MM.1S (cell line): ENCODE results near the gene MCM7.

ENCODE experiments used
- DNase-seq: peaks from one replicate; pipeline ENCODE4 v3.0.0-alpha.2; 2015
- H2AFZ ChIP-seq: fragments of 300-600 bp; sonication (generic); 2 replicates; pipeline ENCODE4 v1.6.0; 2016; ENCODE audit warnings: antibody characterized with exemption, low read length
- H3F3A ChIP-seq: fragments of 300-600 bp; sonication (generic); 2 replicates; pipeline ENCODE4 v1.6.1; 2016; ENCODE audit warnings: mild to moderate bottlenecking, antibody characterized with exemption, low read length, moderate library complexity, mixed read lengths; ENCODE audit not compliant: insufficient read depth
- H3K27ac ChIP-seq: fragments of 300-600 bp; sonication (generic); 2 replicates; pipeline ENCODE4 v1.5.1; 2016; ENCODE audit warnings: mild to moderate bottlenecking, low read length
- H3K27me3 ChIP-seq: fragments of 300-600 bp; sonication (generic); replicated peaks from 2 replicates; pipeline ENCODE4 v1.6.0; 2016; ENCODE audit warnings: low read length; ENCODE audit not compliant: insufficient read depth
- H3K36me3 ChIP-seq: fragments of 300-600 bp; sonication (generic); replicated peaks from 2 replicates; pipeline ENCODE4 v1.6.1; 2016; ENCODE audit warnings: mild to moderate bottlenecking, low read length, mixed read lengths; ENCODE audit not compliant: insufficient read depth
- H3K4me1 ChIP-seq: fragments of 300-600 bp; sonication (generic); 2 replicates; pipeline ENCODE4 v1.6.1; 2016; ENCODE audit warnings: low read length, mixed read lengths
- H3K4me2 ChIP-seq: fragments of 300-600 bp; sonication (generic); 2 replicates; pipeline ENCODE4 v1.6.0; 2016; ENCODE audit warnings: low read depth, low read length
- H3K4me3 ChIP-seq: fragments of 300-600 bp; sonication (generic); 2 replicates; pipeline ENCODE4 v1.5.1; 2016; ENCODE audit warnings: low read length, mixed read lengths
- H3K79me2 ChIP-seq: fragments of 300-600 bp; sonication (generic); 2 replicates; pipeline ENCODE4 v1.6.1; 2016; ENCODE audit warnings: mixed run types, low read length, mixed read lengths
- H3K9ac ChIP-seq: fragments of 300-600 bp; sonication (generic); 2 replicates; pipeline ENCODE4 v1.6.1; 2016; ENCODE audit warnings: low read length, mixed read lengths
- H3K9me2 ChIP-seq: fragments of 300-600 bp; sonication (generic); replicated peaks from 2 replicates; pipeline ENCODE4 v1.6.1; 2016; ENCODE audit warnings: mild to moderate bottlenecking, low read length, mixed read lengths; ENCODE audit not compliant: insufficient read depth
- H3K9me3 ChIP-seq: fragments of 300-600 bp; sonication (generic); replicated peaks from 2 replicates; pipeline ENCODE4 v1.6.1; 2016; ENCODE audit warnings: mild to moderate bottlenecking, low read length, mixed read lengths; ENCODE audit not compliant: insufficient read depth
- H4K20me1 ChIP-seq: fragments of 300-600 bp; sonication (generic); 2 replicates; pipeline ENCODE4 v1.6.1; 2016; ENCODE audit warnings: mild to moderate bottlenecking, low read length, moderate library complexity, mixed read lengths; ENCODE audit not compliant: insufficient read depth
- CTCF ChIP-seq: fragments of 300-600 bp; sonication (generic); IDR thresholded peaks from 2 replicates; pipeline ENCODE4 v1.5.1; 2016; ENCODE audit warnings: antibody characterized with exemption, low read length, mixed read lengths
- EZH2 ChIP-seq: fragments of 300-600 bp; sonication (generic); optimal IDR thresholded peaks from 2 replicates; pipeline ENCODE3; 2017; ENCODE audit warnings: low read depth, mild to moderate bottlenecking, antibody characterized with exemption, low read length, mixed read lengths
- EZH2phosphoT487 ChIP-seq: fragments of 300-600 bp; sonication (generic); IDR thresholded peaks from 2 replicates; pipeline ENCODE4 v1.6.1; 2018; ENCODE audit warnings: antibody characterized with exemption, low read length

The MCM7 gene

GRCh38 chr7:100098913-100099312 lies 2.3 kb downstream of the MCM7 start:
- H3K79me2 ChIP-seq = peaks cover 73% of the 10 kb centered on the region
- no peak overlapping the region for H3K4me3 ChIP-seq
- peaks cover 22% of the 10 kb centered on the region for H3F3A ChIP-seq
- DNase-seq = no peak
- H2AFZ ChIP-seq = no peak overlapping the region
- peaks cover 9% of the 10 kb centered on the region; the same call in 1 of the 2 replicates for H4K20me1 ChIP-seq
- peaks cover 12% of the 10 kb centered on the region for H3K4me1 ChIP-seq
- no peak overlapping the region for H3K4me2 ChIP-seq
- H3K9me2 ChIP-seq = no peaks in the 10 kb centered on the region
- H3K9me3 ChIP-seq = no peaks in the 10 kb centered on the region
- H3K36me3 ChIP-seq = peaks cover 42% of the 10 kb centered on the region
- no peak overlapping the region for H3K27ac ChIP-seq
- H3K9ac ChIP-seq = no peak overlapping the region
- H3K27me3 ChIP-seq = no peaks in the 10 kb centered on the region
- TF ChIP-seq EZH2 (no peak), EZH2phosphoT487 (no peak), CTCF (no peak)

GRCh38 chr7:100095704-100096103 lies 5.5 kb downstream of the MCM7 start:
- Histone ChIP-seq H3K27me3 (no peaks in the 10 kb centered on the region), H3K4me2 (no peak overlapping the region), H3K9me3 (no peaks in the 10 kb centered on the region), H3K36me3 (peaks cover 58% of the 10 kb centered on the region), H3K9me2 (no peaks in the 10 kb centered on the region), H3F3A (peaks cover 52% of the 10 kb centered on the region), H2AFZ (no peak overlapping the region), H3K4me3 (no peak overlapping the region), H4K20me1 (peaks cover 9% of the 10 kb centered on the region; the same call in 1 of the 2 replicates), H3K4me1 (peaks cover 7% of the 10 kb centered on the region), H3K9ac (no peak overlapping the region), H3K27ac (no peak overlapping the region), H3K79me2 (peaks cover 74% of the 10 kb centered on the region)
- TF ChIP-seq EZH2 (no peak), CTCF (no peak), EZH2phosphoT487 (no peak)
- DNase-seq = no peak

- H3K27me3 ChIP-seq = no peaks in the 10 kb centered on the region
- H3K36me3 ChIP-seq = peaks cover 58% of the 10 kb centered on the region
- H4K20me1 ChIP-seq = peaks cover 7% of the 10 kb centered on the region; the same call in 1 of the 2 replicates
- H3K79me2 ChIP-seq = peaks cover 74% of the 10 kb centered on the region
- H3K9me2 ChIP-seq = no peaks in the 10 kb centered on the region
- no peak for DNase-seq
- no peaks in the 10 kb centered on the region for H3K9me3 ChIP-seq
- H3K4me3 ChIP-seq = no peak overlapping the region
- peaks cover 54% of the 10 kb centered on the region for H3F3A ChIP-seq
- H3K4me2 ChIP-seq = no peak overlapping the region
- no peak overlapping the region for H3K27ac ChIP-seq
- no peak overlapping the region for H3K9ac ChIP-seq
- H3K4me1 ChIP-seq = peaks cover 10% of the 10 kb centered on the region
- TF ChIP-seq EZH2phosphoT487 (no peak), EZH2 (no peak), CTCF (no peak)
- no peak overlapping the region for H2AFZ ChIP-seq
These were observed 5.9 kb downstream of the MCM7 start for GRCh38 chr7:100095289-100095688.
